Colon (tissue), 2 donors: Measurements from ENCODE around the gene UCHL3.

Source experiments
- FAIRE-seq: peaks from 2 replicates; lab custom pipeline; 2012; peaks lifted over from hg19 to GRCh38; lab: Jason Lieb, UNC
- donor health status: control.
- donor health status: control.

The UCHL3 gene

GRCh38 chr13:75633285-75633684, 83.7 kb downstream of the UCHL3 start:
- no peak for FAIRE-seq

- no peak for FAIRE-seq
Measured at GRCh38 chr13:75635101-75635827, 85.7 kb downstream of the UCHL3 start.

- no peak for FAIRE-seq
Measured at GRCh38 chr13:75635828-75636435, 86.3 kb downstream of the UCHL3 start, which contains the start of gene LMO7. TSS of gene LMO7 (plus strand) at chr13:75636330. CDS start at chr13:75636658, 328 bp downstream.

- no peak for FAIRE-seq
Measured at GRCh38 chr13:75636436-75637180, 87.0 kb downstream of the UCHL3 start.

- no peak for FAIRE-seq
Measured at GRCh38 chr13:75637181-75637750, 87.7 kb downstream of the UCHL3 start.

- no peak for FAIRE-seq
Measured at GRCh38 chr13:75639454-75639853, 89.9 kb downstream of the UCHL3 start.

GRCh38 chr13:75641026-75641425, 91.4 kb downstream of the UCHL3 start:
- FAIRE-seq, result no peak

- no peak for FAIRE-seq
Measured at GRCh38 chr13:75643182-75643581, 93.6 kb downstream of the UCHL3 start.

GRCh38 chr13:75643693-75644092, 94.1 kb downstream of the UCHL3 start:
- FAIRE-seq, result no peak

GRCh38 chr13:75645141-75645540, 95.5 kb downstream of the UCHL3 start:
- no peak for FAIRE-seq

GRCh38 chr13:75647126-75647784, 97.7 kb downstream of the UCHL3 start:
- FAIRE-seq, result no peak

GRCh38 chr13:75648446-75648845, 98.9 kb downstream of the UCHL3 start:
- no peak for FAIRE-seq

GRCh38 chr13:75651013-75651412, 101.4 kb downstream of the UCHL3 start:
- no peak for FAIRE-seq

- no peak for FAIRE-seq
Measured at GRCh38 chr13:75652726-75653125, 103.1 kb downstream of the UCHL3 start.
